ENCODE data around the gene CABLES2.

The CABLES2 gene

DNA sequence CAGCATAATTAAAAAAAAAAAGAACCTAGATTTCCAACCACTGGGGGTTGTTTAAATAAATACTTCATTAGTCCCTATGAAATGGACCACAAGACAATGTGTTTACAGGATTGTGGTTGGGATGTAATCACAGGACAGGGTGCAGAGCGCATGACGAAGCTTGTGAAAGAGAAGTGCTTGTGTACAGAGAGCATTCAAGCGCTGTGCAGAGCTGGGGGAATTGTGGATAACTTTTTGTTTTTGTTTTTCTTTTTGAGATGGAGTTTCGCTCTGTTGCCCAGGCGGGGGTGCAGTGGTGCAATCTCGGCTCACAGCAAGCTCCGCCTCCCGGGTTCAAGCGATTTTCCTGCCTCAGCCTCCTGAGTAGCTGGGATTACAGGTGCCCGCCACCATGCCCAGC, 62.3 kb downstream of the CABLES2 start:
- no peak for DNase-seq

DNA sequence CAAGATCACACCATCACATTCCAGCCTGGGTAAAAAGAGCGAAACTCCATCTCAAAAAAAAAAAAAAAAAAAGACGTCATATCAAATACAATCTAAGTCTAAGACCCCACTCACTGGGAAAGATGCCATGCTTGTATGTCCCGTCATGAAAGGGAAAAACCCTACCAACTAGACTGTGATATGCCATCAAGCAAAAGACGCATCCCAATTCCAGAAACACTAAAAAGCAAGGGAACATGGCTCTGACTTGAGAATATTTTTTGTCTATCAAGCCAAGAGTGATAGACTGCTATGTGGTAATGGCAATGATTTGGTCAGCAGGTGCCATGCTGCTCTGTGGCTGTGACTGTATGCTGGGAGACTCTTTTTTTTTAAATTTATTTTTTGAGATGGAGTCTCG, 63.0 kb downstream of the CABLES2 start:
- DNase-seq: no peak

DNA sequence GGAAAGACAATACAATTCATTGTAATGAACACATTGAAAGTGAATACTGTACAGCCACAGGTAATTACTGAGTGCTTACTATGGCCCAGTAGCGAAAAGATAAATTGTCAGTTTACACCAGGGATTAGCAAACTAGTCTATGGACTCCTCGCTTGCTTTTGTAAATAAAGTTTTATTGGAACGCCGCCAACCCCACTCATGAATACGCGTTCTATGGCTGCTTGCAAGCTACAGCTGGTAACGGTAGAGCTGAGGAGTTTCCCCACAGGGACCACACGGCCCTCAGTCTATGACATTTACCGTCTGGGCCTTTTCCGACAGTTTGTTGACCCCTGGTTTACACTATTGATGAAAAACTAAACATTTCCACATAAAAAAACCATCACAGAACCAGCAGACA, 64.2 kb downstream of the CABLES2 start:
- no peak for DNase-seq

DNA sequence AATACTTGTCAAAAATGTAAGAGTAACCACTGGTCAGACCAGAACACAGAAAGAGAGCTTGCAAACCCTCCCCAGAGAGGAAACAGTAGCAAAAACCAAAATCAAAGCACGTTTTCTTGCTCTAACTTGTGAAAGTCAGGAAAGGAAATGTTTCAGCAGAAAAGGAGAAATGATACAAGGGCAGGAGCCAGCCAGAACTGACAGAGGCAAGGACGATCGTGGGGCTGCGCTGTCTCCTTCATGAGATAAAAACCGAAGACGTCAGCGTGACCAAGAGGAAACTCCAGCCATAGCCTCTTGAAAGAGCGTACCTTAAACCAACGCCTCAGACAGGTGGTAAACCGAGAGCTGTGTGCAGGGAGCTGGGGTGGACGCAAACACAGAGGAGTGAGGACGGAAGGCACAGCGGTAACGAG, 67.4 kb downstream of the CABLES2 start:
- no peak for DNase-seq

All from NCI-H446 treated with DMSO at 0.1 percent for 48 hours (cell line).